Fibroblast of pulmonary artery (primary cell): ENCODE results near the gene ACTR3C.

Source experiments
- DNase-seq: peaks from one replicate; pipeline ENCODE4 v3.0.0-alpha.2; 2010; ENCODE audit warnings: low read depth
- H3K4me3 ChIP-seq: replicated peaks from 2 replicates; pipeline ENCODE4 v1.5.1; 2011; ENCODE audit warnings: low read depth, mild to moderate bottlenecking, control low read depth, low read length, moderate library complexity
- CTCF ChIP-seq: IDR thresholded peaks from 2 replicates; pipeline ENCODE4 v1.5.1; 2011; ENCODE audit warnings: mild to moderate bottlenecking, control low read depth, low read length, inconsistent platforms; ENCODE audit errors: missing control alignments

ACTR3C gene

GRCh38 chr7:150358433-150358832 is 35.1 kb upstream of the ACTR3C start:
- no peak overlapping the region for H3K4me3 ChIP-seq
- no peak for DNase-seq
- no peak for TF ChIP-seq CTCF

DNA sequence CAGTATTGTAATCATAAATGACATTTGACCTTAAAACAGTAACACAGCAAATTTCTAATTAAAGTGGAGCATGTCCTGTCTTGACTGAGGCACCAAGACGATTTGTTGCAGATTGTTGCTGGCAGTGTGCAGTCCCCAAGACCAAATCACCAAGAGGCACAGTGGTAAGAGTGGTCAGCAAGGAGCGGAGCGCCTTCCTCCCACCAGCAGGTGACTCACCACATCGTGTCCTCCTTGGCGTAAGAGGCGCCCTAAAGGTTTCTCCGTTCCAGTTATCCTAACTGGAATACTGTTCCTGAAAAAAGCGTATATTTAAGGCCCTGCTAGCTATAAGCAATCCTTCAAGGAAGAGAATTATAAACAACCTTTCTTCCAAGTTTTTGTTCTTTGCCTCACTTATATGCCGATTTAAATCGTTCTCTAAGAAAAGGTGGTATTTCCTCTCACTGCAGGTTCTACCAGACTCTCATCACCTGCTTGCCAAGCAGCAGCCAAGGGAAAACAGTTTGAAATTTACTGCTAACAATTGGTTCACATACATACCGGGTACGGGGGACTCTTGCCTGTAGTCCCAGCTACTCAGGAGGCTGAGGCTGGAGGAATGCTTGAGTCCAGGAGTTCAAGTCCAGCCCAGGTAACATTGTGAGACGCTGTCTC is 34.6 kb upstream of the ACTR3C start:
- no peak overlapping the region for H3K4me3 ChIP-seq
- no peak for TF ChIP-seq CTCF
- DNase-seq = no peak

DNA sequence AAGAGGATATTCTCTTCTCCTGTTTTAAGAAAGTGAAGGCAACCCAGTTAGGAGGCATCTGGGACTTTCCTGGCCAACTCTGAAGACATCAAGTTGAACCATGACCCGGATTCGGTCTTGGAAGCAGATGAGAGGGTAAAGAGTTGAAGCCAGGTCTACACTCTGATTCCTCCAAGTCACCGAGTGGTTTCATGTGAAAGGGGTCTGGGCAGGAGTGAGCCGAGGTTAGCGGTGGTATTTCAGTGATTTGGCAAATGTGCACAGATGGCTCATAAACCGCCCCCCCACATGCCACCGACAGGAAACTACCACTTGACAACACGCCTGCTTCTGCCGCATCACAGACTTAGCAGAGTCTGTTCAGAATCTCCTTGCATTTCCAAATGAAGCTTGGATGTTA is 33.9 kb upstream of the ACTR3C start:
- H3K4me3 ChIP-seq = no peak overlapping the region
- no peak for TF ChIP-seq CTCF
- no peak for DNase-seq

GRCh38 chr7:150356265-150356897 is 33.0 kb upstream of the ACTR3C start:
- DNase-seq = peak; percentile 63
- peak; percentile 74 for TF ChIP-seq CTCF
- H3K4me3 ChIP-seq = no peak overlapping the region

GRCh38 chr7:150355666-150356059 is 32.3 kb upstream of the ACTR3C start:
- no peak for DNase-seq
- no peak overlapping the region for H3K4me3 ChIP-seq
- no peak for TF ChIP-seq CTCF

GRCh38 chr7:150351587-150352194 is 28.3 kb upstream of the ACTR3C start:
- TF ChIP-seq CTCF = no peak
- DNase-seq = peak; percentile 18

More at GRCh38 chr7:150351587-150352194, 28.3 kb upstream of the ACTR3C start:
- H3K4me3 ChIP-seq = no peak overlapping the region
